IMR-90 (cell line): ENCODE data around the gene AKAP1. TPM values are rescaled to one million over a fixed set of nuclear protein-coding genes. Genes with fewer than 3 reads are reported as not detected.

Experiments used
- ATAC-seq: fragments of 200-7000 bp; cut with Tn5 transposase; 2 replicates; pipeline ENCODE4 v1.9.1; 2020; ENCODE audit warnings: low read depth, mild to moderate bottlenecking, moderate library complexity
- BruUV-seq: library from RNA; stranded (reverse); fragments of 400-500 nt; replicated peaks from 2 replicates; lab custom pipeline; 2021; lab: Mats Ljungman, UMichigan
- CTCF ChIA-PET: fragments of 300-600 bp; formaldehyde crosslinking; extraction: SDS; loops from one replicate; lab custom pipeline; 2021; ENCODE audit warnings: antibody characterized with exemption; lab: Yijun Ruan, JAX
- POLR2A ChIA-PET: fragments of 300-600 bp; sonication (Branson Sonifier 250); formaldehyde crosslinking; loops from one replicate; lab custom pipeline; 2022; ENCODE audit warnings: antibody characterized with exemption; ENCODE audit not compliant: unreplicated experiment; lab: Charles Lee
- DNase-seq: peaks from one replicate; pipeline ENCODE4 v3.0.0; 2013
- H2AFZ ChIP-seq: replicated peaks from 2 replicates; pipeline ENCODE3; 2013; ENCODE audit warnings: low read length, mild to moderate bottlenecking; ENCODE audit not compliant: poor library complexity
- H2AK5ac ChIP-seq: 2 replicates; pipeline ENCODE4 v1.6.1; 2013; ENCODE audit warnings: low read depth, low read length, inconsistent platforms
- H2AK9ac ChIP-seq: replicated peaks from 2 replicates; pipeline ENCODE3; 2013; ENCODE audit warnings: mild to moderate bottlenecking, low read depth, low read length, moderate library complexity; ENCODE audit not compliant: poor library complexity
- H2BK120ac ChIP-seq: 2 replicates; pipeline ENCODE4 v1.6.1; 2013; ENCODE audit warnings: low read depth, low read length, inconsistent platforms
- H2BK15ac ChIP-seq: 3 replicates; pipeline ENCODE4 v1.6.1; 2013; ENCODE audit warnings: low read depth, low read length, inconsistent platforms
- H2BK20ac ChIP-seq: 2 replicates; pipeline ENCODE4 v1.6.1; 2013; ENCODE audit warnings: low read depth, mild to moderate bottlenecking, inconsistent platforms, low read length, moderate library complexity
- H2BK5ac ChIP-seq: 2 replicates; pipeline ENCODE4 v1.6.1; 2013; ENCODE audit warnings: mild to moderate bottlenecking, low read depth, low read length, inconsistent platforms; ENCODE audit not compliant: poor library complexity, severe bottlenecking
- H3K14ac ChIP-seq: replicated peaks from 2 replicates; pipeline ENCODE4 v1.6.1; 2013; ENCODE audit warnings: low read depth, low read length, inconsistent platforms
- H3K18ac ChIP-seq: 2 replicates; pipeline ENCODE4 v1.6.1; 2013; ENCODE audit warnings: low read depth, low read length, control low read depth
- H3K23ac ChIP-seq: 2 replicates; pipeline ENCODE4 v1.6.1; 2013; ENCODE audit warnings: low read depth, low read length, inconsistent platforms
- H3K27ac ChIP-seq: 2 replicates; pipeline ENCODE4 v1.5.1; 2013; ENCODE audit warnings: mild to moderate bottlenecking, control low read depth, low read length; ENCODE audit not compliant: insufficient read depth
- H3K27me3 ChIP-seq: 2 replicates; pipeline ENCODE4 v1.6.1; 2013; ENCODE audit warnings: low read length; ENCODE audit not compliant: control insufficient read depth, insufficient read depth
- H3K36me3 ChIP-seq: 2 replicates; pipeline ENCODE4 v1.6.1; 2013; ENCODE audit warnings: low read length, mixed read lengths; ENCODE audit not compliant: control insufficient read depth, insufficient read depth
- H3K4ac ChIP-seq: 2 replicates; pipeline ENCODE4 v1.6.1; 2013; ENCODE audit warnings: low read depth, low read length, inconsistent platforms
- H3K4me1 ChIP-seq: 2 replicates; pipeline ENCODE4 v1.6.1; 2013; ENCODE audit warnings: low read length, mixed read lengths; ENCODE audit not compliant: control insufficient read depth, insufficient read depth
- H3K4me2 ChIP-seq: 2 replicates; pipeline ENCODE4 v1.6.1; 2013; ENCODE audit warnings: low read depth, mild to moderate bottlenecking, control low read depth, low read length, moderate library complexity
- H3K4me3 ChIP-seq: 2 replicates; pipeline ENCODE4 v1.5.1; 2013; ENCODE audit warnings: low read depth, mild to moderate bottlenecking, control low read depth, low read length, moderate library complexity; ENCODE audit not compliant: insufficient read depth
- H3K56ac ChIP-seq: 2 replicates; pipeline ENCODE4 v1.6.1; 2013; ENCODE audit warnings: low read length, inconsistent platforms; ENCODE audit not compliant: insufficient read depth; ENCODE audit errors: extremely low read depth
- H3K79me1 ChIP-seq, 2 experiments: 2 replicates each; pipeline ENCODE4 v1.6.1; 2013; ENCODE audit warnings: low read length in 2 of 2, inconsistent platforms in 1 of 2, low read depth in 1 of 2
- H3K9ac ChIP-seq: 2 replicates; pipeline ENCODE4 v1.6.1; 2013; ENCODE audit warnings: low read depth, low read length, control low read depth
- H3K9me1 ChIP-seq: 2 replicates; pipeline ENCODE4 v1.6.1; 2013; ENCODE audit warnings: low read length, inconsistent platforms; ENCODE audit not compliant: insufficient read depth
- H3K9me3 ChIP-seq: 2 replicates; pipeline ENCODE4 v1.6.1; 2013; ENCODE audit warnings: low read length; ENCODE audit not compliant: control insufficient read depth, insufficient read depth
- H4K20me1 ChIP-seq: 2 replicates; pipeline ENCODE4 v1.6.1; 2013; ENCODE audit warnings: low read length, inconsistent platforms; ENCODE audit not compliant: insufficient read depth
- H4K5ac ChIP-seq: 2 replicates; pipeline ENCODE4 v1.6.1; 2013; ENCODE audit warnings: mild to moderate bottlenecking, low read depth, low read length, control low read depth
- H4K8ac ChIP-seq, 2 experiments: 2 replicates each; pipeline ENCODE4 v1.6.1; 2013; ENCODE audit warnings: low read depth in 2 of 2, low read length in 2 of 2, control low read depth in 1 of 2, inconsistent platforms in 1 of 2
- H4K91ac ChIP-seq: 2 replicates; pipeline ENCODE4 v1.6.1; 2013; ENCODE audit warnings: low read depth, low read length, inconsistent platforms; ENCODE audit not compliant: insufficient read depth
- CHD1 ChIP-seq: IDR thresholded peaks from 2 replicates; pipeline ENCODE4 v1.6.1; 2012; ENCODE audit warnings: low read depth, low read length, improper control_type of control experiment
- WGBS, 2 experiments: methylation state at CpG; one replicate each; pipeline versions ENCODE4 v1.1.5 to v1.1.7; 2013; ENCODE audit warnings: missing lambda C conversion rate in 2 of 2; ENCODE audit not compliant: insufficient read length in 1 of 2; ENCODE audit errors: extremely low coverage in 2 of 2; 5-methylcytosine and 5-hydroxymethylcytosine counted together
- dilution Hi-C: fragments of 300-500 bp; cut with HindIII; formaldehyde crosslinking; loops from one replicate; pipeline ENCODE4 v1.14.3; 2018; ENCODE audit warnings: low sequenced_read_pairs; ENCODE audit not compliant: unreplicated experiment
- in situ Hi-C: fragments of 300-500 bp; cut with MboI; formaldehyde crosslinking; loops from 3 replicates; pipeline ENCODE4 v1.14.3; 2019; ENCODE audit warnings: low sequenced_read_pairs, inconsistent platforms, mixed read lengths
- intact Hi-C: fragments of 100-400 bp; cut with micrococcal nuclease; formaldehyde crosslinking; loops from 2 replicates; pipeline ENCODE4 v1.10.0; 2022
- polyA plus RNA-seq, 3 experiments: library from polyadenylated mRNA; depleted of rRNA; stranded (reverse); fragments of >200 nt; gene quantifications; 2 replicates each; pipeline ENCODE4 v1.2.3, GENCODE V29; 2012; ENCODE audit warnings: low replicate concordance in 1 of 3
- total RNA-seq: library from RNA; depleted of rRNA; stranded (reverse); fragments of >200 nt; gene quantifications from 2 replicates; pipeline ENCODE4 v1.2.3, GENCODE V29; 2012
- TF ChIP-seq, protein P1 (sequence below): fragments of 150-350 bp; IDR thresholded peaks from 2 replicates; pipeline ENCODE4 v1.6.1; 2017; ENCODE audit warnings: mild to moderate bottlenecking, antibody characterized with exemption, low read length, low read depth
- TF ChIP-seq, protein P2 (sequence below): fragments of 150-350 bp; IDR thresholded peaks from 2 replicates; pipeline ENCODE4 v1.6.1; 2016; ENCODE audit warnings: low read depth, mild to moderate bottlenecking, low read length, moderate library complexity, borderline replicate concordance

AKAP1 gene
- total and polyA plus RNA-seq, 2 of the 4 experiments (the other 2 are of a cell fraction) = 10.2 to 17.4 TPM

DNA sequence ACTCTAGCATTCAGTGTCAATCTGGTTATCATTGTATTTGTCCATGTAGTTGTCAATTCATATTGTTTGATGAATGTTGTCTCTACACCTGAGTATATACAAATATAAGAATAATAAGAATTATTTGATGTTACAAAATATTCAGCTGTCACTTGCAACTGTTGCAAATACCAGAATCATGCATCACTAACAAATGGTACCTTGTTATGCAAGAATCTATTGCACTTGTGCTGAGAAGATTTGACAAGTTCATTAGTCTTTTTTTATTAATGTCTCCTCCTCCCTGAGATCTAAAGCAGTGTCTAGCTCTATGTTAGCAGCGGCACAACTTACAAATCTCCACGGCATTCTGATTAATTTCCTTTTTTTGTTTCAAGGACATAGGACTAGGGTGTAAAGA, 22.2 kb upstream of the AKAP1 start:
- Histone ChIP-seq H4K8ac (no peak overlapping the region), H2BK20ac (no peak overlapping the region), H3K4me2 (no peak overlapping the region), H2BK120ac (no peak overlapping the region), H3K4me3 (no peak overlapping the region), H3K4me1 (no peaks in the 10 kb centered on the region), H2AFZ (no peak overlapping the region), H3K36me3 (no peaks in the 10 kb centered on the region), H3K9me1 (no peaks in the 10 kb centered on the region), H2BK15ac (no peak overlapping the region), H2AK5ac (no peak overlapping the region), H3K27me3 (no peaks in the 10 kb centered on the region), H3K56ac (no peak overlapping the region), H3K9ac (no peak overlapping the region), H2AK9ac (no peak overlapping the region), H3K23ac (no peak overlapping the region), H4K20me1 (no peaks in the 10 kb centered on the region), H3K18ac (no peak overlapping the region), H4K5ac (no peak overlapping the region), H4K91ac (no peak overlapping the region), H3K14ac (no peak overlapping the region), H3K79me1 (no peaks in the 10 kb centered on the region), H2BK5ac (no peak overlapping the region), H3K9me3 (no peaks in the 10 kb centered on the region), H3K4ac (no peak overlapping the region), H3K27ac (no peak overlapping the region)
- ChIA-PET CTCF (no interaction called here), POLR2A (no interaction called here)
- TF ChIP-seq, protein P1, sequence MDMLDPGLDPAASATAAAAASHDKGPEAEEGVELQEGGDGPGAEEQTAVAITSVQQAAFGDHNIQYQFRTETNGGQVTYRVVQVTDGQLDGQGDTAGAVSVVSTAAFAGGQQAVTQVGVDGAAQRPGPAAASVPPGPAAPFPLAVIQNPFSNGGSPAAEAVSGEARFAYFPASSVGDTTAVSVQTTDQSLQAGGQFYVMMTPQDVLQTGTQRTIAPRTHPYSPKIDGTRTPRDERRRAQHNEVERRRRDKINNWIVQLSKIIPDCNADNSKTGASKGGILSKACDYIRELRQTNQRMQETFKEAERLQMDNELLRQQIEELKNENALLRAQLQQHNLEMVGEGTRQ = no peak
- TF ChIP-seq CHD1 = no peak
- TF ChIP-seq, protein P2, sequence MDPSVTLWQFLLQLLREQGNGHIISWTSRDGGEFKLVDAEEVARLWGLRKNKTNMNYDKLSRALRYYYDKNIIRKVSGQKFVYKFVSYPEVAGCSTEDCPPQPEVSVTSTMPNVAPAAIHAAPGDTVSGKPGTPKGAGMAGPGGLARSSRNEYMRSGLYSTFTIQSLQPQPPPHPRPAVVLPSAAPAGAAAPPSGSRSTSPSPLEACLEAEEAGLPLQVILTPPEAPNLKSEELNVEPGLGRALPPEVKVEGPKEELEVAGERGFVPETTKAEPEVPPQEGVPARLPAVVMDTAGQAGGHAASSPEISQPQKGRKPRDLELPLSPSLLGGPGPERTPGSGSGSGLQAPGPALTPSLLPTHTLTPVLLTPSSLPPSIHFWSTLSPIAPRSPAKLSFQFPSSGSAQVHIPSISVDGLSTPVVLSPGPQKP = no peak
- WGBS, 2 experiments = no CpG with 5 or more reads among the region's 2 CpGs
- in situ Hi-C loops = no loop called here
- DNase-seq (no peak), ATAC-seq (no peak)
- intact Hi-C loops = no loop called here
- dilution Hi-C loops = no loop called here
- no TSS peak for BruUV-seq
